ENCODE data around the gene LGALS9. TPM values are rescaled to one million over a fixed set of nuclear protein-coding genes. Genes with fewer than 3 reads are reported as not detected.

The LGALS9 gene
- total RNA-seq: 0.22 and 0.78 TPM in 2 replicates

DNA sequence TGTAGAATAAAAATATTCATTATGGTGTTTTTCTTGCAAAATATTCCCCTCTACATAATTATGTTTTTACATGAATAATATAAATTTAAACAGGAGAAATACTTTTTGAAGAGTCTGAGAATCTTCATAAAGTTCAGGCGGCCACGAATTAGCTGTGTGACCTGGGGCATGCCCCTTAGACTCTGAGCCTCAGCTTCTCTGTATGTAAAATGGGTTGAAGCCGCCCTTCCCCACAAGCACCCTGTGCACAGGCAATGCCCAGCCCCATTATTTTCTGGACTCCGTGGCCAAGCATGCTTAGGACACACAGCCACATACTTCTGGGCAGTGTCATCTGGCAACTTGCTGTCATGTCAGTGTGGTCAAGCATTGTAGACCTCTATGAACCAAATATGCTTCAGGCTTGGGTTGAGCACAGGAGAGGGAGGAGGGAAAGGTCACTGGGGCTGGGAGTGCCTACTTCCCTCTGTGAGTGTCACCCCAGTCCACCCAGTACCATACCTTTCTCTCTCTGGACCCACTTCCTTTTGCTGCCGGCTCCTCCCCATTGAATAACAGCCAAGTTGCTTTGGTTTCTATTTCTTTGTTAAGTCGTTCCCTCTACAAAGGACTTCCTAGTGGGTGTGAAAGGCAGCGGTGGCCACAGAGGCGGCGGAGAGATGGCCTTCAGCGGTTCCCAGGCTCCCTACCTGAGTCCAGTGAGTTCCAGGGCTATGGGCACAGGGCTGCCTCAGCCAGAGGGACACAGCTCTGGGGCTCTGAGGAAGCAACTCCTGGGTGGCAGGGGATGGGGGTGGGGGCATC, at the start of gene LGALS9:
LGALS9 (plus strand) TSS at position 582 of the 804 bp plus-strand sequence; CDS start at position 660, 78 bp downstream.

Small RNA genes lying within 50 kb of the gene (small RNA-seq; reads per million reads assigned to genes)
- not detected for gene AC015688.1
- not detected for gene AC015688.2
- not detected for gene AC015688.5
- not detected for gene CPDP1

Other genes with a start within 250 kb of the LGALS9 start
- gene KSR1, start 174.7 kb upstream of the LGALS9 start, total RNA-seq: 17.5 and 18.0 TPM in 2 replicates
- gene NOS2, start 169.3 kb downstream of the LGALS9 start, total RNA-seq: under 0.01 TPM in 2 replicates

All from articular chondrocyte of knee joint (primary cell).